Stimulated activated CD8-positive, alpha-beta memory T cell treated with anti-CD3 and anti-CD28 coated beads, Interleukin-7, amount 100 ng/mL, for 48 hours (primary cell): ENCODE results near the gene WNK1.
"Not testable (repeated sequence)": the region's sequence is repeated elsewhere in the genome, so short reads cannot be mapped to it uniquely, and the experiment has no call there.

Source experiments
- DNase-seq, 2 donors: peaks; one replicate each; pipeline ENCODE4 v3.0.0-alpha.2; 2020; ENCODE audit warnings: low read depth in 1 of 2; ENCODE audit errors: extremely low read depth in 1 of 2

The WNK1 gene

GRCh38 chr12:905261-906031 is 153.1 kb downstream of the WNK1 start:
- DNase-seq: no peak

DNA sequence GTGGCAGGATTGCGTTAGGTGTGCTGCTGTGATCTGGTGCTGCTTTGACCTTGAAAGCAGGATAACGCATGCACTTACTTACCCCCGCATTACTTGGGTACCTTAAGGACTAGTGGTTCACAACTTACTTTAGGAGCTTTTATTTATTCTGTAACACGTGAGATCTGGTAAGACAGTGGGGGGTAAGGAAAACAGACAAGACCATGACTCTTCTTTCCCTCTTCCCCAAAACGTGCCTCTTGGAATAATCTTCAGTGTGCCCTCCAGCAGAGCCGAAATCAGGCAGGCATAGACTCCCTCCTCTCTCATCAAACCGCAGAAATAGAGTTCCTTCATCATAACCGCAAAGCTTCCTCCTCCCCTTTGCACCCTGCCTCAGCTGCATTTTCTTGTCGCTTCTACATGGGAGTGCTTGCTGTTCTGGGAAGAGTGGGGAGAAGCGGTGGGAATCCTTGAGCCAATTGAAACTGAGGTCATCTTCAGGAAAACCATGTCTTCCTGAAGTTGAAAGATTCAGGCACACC is 153.7 kb downstream of the WNK1 start:
- no peak for DNase-seq

DNA sequence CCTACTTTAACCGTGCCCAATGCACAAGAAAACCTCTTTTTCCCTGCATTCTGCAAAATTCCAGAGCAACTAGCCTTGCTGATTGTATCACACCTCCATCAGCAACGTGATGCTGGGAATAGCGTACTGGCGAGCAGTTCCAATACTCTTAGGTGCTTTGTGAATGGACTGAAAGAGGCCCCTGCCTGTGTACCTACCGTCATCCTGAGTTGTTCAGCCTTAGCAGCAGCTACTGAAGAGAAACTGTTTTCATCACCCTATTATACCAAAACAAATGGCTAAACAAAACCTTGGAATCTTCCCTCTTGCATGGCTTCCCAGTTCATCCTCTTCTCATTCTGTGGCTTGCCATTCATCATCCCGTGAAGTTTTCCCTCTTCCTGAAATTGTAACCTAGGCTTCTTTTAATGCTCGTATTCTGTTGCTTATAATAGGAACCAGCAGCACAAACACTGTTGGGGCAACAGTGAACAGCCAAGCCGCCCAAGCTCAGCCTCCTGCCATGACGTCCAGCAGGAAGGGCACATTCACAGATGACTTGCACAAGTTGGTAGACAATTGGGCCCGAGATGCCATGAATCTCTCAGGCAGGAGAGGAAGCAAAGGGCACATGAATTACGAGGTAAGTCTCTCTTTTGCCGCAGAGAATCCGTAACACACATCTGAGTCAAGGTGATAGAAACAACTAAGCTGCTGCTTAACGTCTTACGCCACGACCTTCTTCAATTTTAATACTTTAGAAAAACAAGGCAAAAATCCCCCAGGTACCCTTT is 155.2 kb downstream of the WNK1 start:
- no peak for DNase-seq

DNA sequence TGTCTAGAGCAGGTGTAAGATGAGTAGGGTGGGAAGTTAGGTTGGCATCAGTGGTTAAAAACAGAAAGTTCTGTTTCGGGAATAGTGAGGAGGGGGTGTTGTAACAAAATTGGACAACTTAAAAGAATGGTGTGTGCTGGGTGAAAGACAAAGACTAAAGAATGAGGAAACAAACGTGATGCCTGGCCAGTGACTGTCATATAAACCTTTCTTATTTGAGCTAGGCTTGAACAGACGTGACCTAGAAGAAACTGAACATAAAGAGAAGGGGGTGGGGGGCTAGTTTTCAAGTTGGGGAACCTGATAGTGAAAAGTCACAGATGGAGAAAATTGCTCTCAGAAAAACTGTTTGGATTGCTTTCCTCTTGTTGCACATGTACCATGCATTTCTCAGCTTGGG is 157.5 kb downstream of the WNK1 start:
- DNase-seq: no peak

GRCh38 chr12:910416-910815 is 158.0 kb downstream of the WNK1 start:
- no peak for DNase-seq

DNA sequence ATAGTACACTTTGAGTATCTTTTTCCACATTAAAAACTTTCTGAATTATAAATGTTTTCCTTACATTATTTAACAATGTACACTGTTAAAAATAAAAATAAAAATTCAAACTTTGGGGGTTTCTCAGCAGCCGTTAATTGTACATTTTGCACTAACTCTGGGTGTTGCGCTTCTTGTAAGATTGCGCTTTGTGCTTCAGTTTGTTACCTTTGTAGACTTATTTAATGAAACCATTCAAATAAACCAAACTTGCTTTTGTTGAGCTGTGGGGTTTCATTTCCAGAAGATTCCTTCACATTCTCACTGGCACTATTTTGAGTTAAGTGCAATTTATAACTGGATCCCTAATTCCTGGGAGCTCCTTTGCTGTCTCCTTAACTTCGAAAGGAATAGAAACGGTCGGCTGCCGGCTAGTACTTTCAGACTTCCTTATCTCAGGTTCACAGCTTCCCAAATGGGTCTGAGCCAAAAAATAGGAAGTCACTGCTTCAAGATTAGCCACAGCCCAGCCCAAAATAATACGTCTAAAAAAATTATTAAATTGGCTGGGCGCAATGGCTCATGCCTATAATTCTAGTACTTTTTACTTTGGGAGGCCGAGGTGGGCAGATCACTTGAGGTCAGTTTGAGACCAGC is 158.9 kb downstream of the WNK1 start:
- DNase-seq: no peak

DNA sequence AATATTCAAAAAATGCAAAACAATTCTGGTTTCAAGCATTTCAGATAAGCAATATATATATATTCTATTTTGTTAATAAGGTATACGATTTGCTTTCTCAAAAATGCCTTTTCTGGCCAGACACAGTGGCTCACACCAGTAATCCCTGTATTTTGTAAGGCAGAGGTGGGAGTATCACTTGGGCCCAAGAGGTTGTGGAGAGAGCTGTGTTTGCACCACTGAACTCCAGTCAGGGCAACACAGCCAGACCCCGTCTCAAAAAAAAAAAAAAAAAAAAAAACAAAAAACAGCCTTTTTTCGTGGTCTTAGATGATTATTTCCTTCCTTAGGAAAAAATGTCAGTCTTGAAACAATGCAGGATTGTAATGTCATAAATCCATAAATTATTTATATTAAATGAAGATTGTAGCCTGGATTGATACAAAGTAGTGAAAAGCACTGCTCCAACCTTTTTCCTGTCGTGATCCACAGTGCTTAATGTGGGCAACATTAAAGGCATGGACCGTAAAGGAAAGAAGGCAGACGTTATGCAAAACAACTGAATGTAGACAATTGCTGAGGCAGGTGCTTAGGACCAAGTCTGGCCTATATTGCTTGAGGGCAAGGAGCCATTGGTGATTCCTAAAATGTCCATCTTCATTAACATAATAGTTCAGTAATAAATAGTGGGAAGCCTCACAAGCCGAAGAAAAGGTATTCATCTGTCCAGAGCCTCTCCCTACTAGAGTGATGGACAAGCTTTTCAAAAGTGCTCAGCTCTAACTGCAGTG is 160.3 kb downstream of the WNK1 start:
- DNase-seq: no peak

GRCh38 chr12:913919-914698 is 161.7 kb downstream of the WNK1 start:
- DNase-seq: no peak

- no peak for DNase-seq
Measured at GRCh38 chr12:915090-915489, 162.7 kb downstream of the WNK1 start.

GRCh38 chr12:916240-916639 is 163.9 kb downstream of the WNK1 start:
- no peak for DNase-seq

GRCh38 chr12:916712-917445 is 164.5 kb downstream of the WNK1 start:
- DNase-seq: no peak

DNA sequence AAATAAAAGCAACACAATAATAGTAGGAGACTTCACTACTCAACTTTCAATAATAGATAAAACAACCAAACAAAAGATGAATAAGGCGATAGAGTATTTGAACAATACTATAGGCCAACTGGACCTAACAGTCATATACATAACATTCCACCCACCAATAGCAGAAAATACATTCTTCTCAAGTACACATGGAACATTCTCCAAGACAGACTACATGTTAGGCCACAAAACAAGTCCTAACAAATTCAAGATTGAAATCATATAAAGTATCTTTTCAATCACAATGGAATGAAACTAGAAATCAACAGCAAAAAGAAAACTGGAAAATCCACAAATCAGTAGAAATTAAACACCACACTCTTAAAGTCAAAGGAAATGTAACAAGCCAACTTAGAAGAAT is 168.3 kb downstream of the WNK1 start:
- DNase-seq: no peak

- no peak for DNase-seq
Measured at GRCh38 chr12:922285-922684, 169.9 kb downstream of the WNK1 start.

DNA sequence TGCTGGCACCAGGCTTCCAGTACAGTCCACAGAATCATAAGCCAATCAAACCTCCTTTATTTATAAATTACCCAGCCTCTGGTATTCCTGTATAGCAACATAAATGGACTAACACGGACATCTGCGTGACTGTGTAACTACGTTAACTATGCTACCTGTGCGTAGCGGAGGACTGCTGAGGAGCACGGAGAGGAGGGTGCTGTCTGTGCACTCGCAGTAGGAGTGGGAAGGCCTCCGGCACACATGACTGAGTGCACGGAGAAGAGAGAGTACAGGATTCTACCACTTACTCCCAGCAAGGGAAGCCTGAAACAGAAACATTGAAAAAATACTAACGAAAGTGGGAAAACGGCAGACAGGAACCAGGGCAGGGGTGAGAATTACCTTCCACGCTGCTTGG is 174.3 kb downstream of the WNK1 start:
- no peak for DNase-seq

GRCh38 chr12:931060-931459 is 178.7 kb downstream of the WNK1 start:
- DNase-seq: no peak

GRCh38 chr12:931591-931990 is 179.2 kb downstream of the WNK1 start:
- no peak for DNase-seq

- DNase-seq: not testable (repeated sequence)
Measured at GRCh38 chr12:935891-936290, 183.5 kb downstream of the WNK1 start.

DNA sequence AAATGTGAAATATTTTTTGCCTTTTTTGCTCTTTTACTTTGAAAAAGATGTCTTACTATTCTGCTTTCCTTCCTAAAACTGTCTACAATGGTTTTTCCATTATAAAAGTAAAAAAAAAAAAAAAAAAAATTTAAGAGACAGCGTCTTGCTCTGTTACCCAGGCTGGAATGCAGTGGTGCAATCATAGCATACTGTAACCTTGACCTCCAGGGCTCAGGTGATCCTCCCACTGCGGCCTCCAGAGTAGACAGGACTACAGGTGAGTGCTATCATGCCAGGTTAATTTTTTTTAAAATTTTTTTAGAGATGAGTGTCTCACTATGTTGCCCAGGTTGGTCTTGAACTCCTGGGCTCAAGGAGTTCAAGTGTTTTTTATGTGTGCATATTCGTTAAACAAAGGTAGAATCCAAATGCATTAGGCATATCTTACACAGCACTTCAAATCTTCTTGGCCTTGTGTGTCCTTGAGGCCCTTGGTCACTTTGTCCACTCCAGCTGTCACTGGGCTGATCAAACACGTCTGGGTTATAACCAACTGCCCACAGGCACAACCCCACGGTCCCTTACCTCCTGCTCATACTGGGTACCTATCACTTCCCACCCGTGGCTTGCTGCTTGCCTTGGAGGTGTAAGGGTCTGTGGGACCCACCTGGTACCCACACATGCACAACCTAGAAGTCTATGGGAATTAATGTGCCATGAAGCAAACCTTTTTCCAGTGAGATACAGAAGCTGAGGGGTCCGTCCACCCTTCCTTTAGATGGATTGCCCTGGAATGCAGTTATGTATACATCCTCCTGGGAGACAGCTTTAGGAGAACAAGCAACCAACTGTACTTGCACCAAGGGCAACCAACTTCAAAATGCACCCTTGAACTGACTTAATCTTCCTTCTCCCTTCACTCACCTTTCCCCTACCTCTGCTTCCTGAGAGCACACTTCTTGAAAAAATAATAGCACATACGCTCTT is 184.3 kb downstream of the WNK1 start:
- DNase-seq: no peak
